HEK293 (cell line): ENCODE results near the gene KIZ.
A peak's percentile ranks its signal among the peaks of the same experiment; 100 is the strongest.

ENCODE experiments used
- CTCF ChIA-PET: fragments of 350-600 bp; formaldehyde crosslinking; extraction: SDS; loops from one replicate; lab custom pipeline; 2021; ENCODE audit warnings: antibody characterized with exemption; lab: Yijun Ruan, JAX
- POLR2A ChIA-PET: fragments of 300-600 bp; formaldehyde crosslinking; extraction: SDS; loops from one replicate; lab custom pipeline; 2020; ENCODE audit warnings: antibody characterized with exemption, inconsistent platforms; lab: Yijun Ruan, JAX
- H3K27ac ChIP-seq: fragments of 200-500 bp; sonication (Bioruptor generic); 2 replicates; pipeline ENCODE4 v1.5.1; 2014; ENCODE audit warnings: low read depth, low read length, control low read depth, inconsistent platforms; ENCODE audit errors: extremely low read depth
- H3K36me3 ChIP-seq, 2 experiments: fragments of 200-500 bp in 1 of 2; sonication (Bioruptor generic) in 1 of 2; 1 replicate in 1 of 2; 2 replicates in 1 of 2; pipeline ENCODE4 v1.5.1; 2014 to 2017; ENCODE audit warnings: inconsistent platforms in 2 of 2, low read length in 2 of 2; ENCODE audit not compliant: control insufficient read depth in 2 of 2, insufficient read depth in 1 of 2
- H3K4me1 ChIP-seq: fragments of 200-500 bp; sonication (Bioruptor generic); 2 replicates; pipeline ENCODE4 v1.5.1; 2014; ENCODE audit warnings: mild to moderate bottlenecking, low read length, inconsistent platforms; ENCODE audit not compliant: control insufficient read depth, insufficient read depth
- H3K4me3 ChIP-seq: 2 replicates; pipeline ENCODE4 v1.5.1; 2011; ENCODE audit warnings: low read depth, mild to moderate bottlenecking, control low read depth, low read length, moderate library complexity
- H3K9me3 ChIP-seq: fragments of 200-500 bp; sonication (Bioruptor generic); 2 replicates; pipeline ENCODE4 v1.5.1; 2014; ENCODE audit warnings: low read depth, low read length, inconsistent platforms; ENCODE audit not compliant: control insufficient read depth, insufficient read depth
- ATF2 ChIP-seq: fragments of 450-650 bp; formaldehyde crosslinking; IDR thresholded peaks from 2 replicates; pipeline ENCODE4 v1.5.1; 2016; ENCODE audit warnings: missing biosample characterization, missing genetic modification characterization, low read depth
- CTCF ChIP-seq: fragments of 450-650 bp; formaldehyde crosslinking; IDR thresholded peaks from 2 replicates; pipeline ENCODE4 v1.5.1; 2016; ENCODE audit warnings: missing biosample characterization, missing genetic modification characterization
- GLIS1 ChIP-seq: fragments of 450-650 bp; formaldehyde crosslinking; IDR thresholded peaks from 2 replicates; pipeline ENCODE4 v1.5.1; 2016; ENCODE audit warnings: missing biosample characterization, missing genetic modification characterization
- PRDM2 ChIP-seq: fragments of 450-650 bp; formaldehyde crosslinking; IDR thresholded peaks from 2 replicates; pipeline ENCODE4 v1.5.1; 2016; ENCODE audit warnings: missing biosample characterization, missing genetic modification characterization, borderline replicate concordance
- ZBTB17 ChIP-seq: fragments of 450-650 bp; formaldehyde crosslinking; IDR thresholded peaks from 2 replicates; pipeline ENCODE4 v1.5.1; 2016; ENCODE audit warnings: missing biosample characterization, missing genetic modification characterization
- ZBTB20 ChIP-seq: fragments of 450-650 bp; formaldehyde crosslinking; IDR thresholded peaks from 2 replicates; pipeline ENCODE4 v1.5.1; 2016; ENCODE audit warnings: missing biosample characterization, missing genetic modification characterization
- ZFP69B ChIP-seq: fragments of 450-650 bp; formaldehyde crosslinking; IDR thresholded peaks from 2 replicates; pipeline ENCODE4 v1.5.1; 2016; ENCODE audit warnings: missing biosample characterization, missing genetic modification characterization
- ZNF184 ChIP-seq: fragments of 450-650 bp; IDR thresholded peaks from 2 replicates; pipeline ENCODE4 v1.5.1; 2018; ENCODE audit warnings: missing biosample characterization, mild to moderate bottlenecking, missing genetic modification characterization
- ZNF2 ChIP-seq: fragments of 450-650 bp; formaldehyde crosslinking; IDR thresholded peaks from 2 replicates; pipeline ENCODE4 v1.5.1; 2016; ENCODE audit warnings: missing biosample characterization, missing genetic modification characterization
- ZNF292 ChIP-seq: fragments of 450-650 bp; formaldehyde crosslinking; IDR thresholded peaks from 2 replicates; pipeline ENCODE4 v1.5.1; 2016; ENCODE audit warnings: low read depth, missing biosample characterization, missing genetic modification characterization, borderline replicate concordance
- ZNF404 ChIP-seq: fragments of 450-650 bp; formaldehyde crosslinking; IDR thresholded peaks from 2 replicates; pipeline ENCODE4 v1.5.1; 2017; ENCODE audit warnings: missing biosample characterization, missing genetic modification characterization
- ZNF529 ChIP-seq: fragments of 450-650 bp; formaldehyde crosslinking; IDR thresholded peaks from 2 replicates; pipeline ENCODE4 v1.5.1; 2017; ENCODE audit warnings: missing genetic modification characterization, missing biosample characterization; ENCODE audit not compliant: insufficient replicate concordance
- ZNF561 ChIP-seq: fragments of 450-650 bp; IDR thresholded peaks from 2 replicates; pipeline ENCODE4 v1.5.1; 2018; ENCODE audit warnings: missing biosample characterization, missing genetic modification characterization, borderline replicate concordance
- TF ChIP-seq, protein P1 (sequence below): fragments of 450-650 bp; formaldehyde crosslinking; IDR thresholded peaks from 2 replicates; pipeline ENCODE4 v1.5.0; 2017; ENCODE audit warnings: missing biosample characterization, missing genetic modification characterization, borderline replicate concordance

The KIZ gene

DNA sequence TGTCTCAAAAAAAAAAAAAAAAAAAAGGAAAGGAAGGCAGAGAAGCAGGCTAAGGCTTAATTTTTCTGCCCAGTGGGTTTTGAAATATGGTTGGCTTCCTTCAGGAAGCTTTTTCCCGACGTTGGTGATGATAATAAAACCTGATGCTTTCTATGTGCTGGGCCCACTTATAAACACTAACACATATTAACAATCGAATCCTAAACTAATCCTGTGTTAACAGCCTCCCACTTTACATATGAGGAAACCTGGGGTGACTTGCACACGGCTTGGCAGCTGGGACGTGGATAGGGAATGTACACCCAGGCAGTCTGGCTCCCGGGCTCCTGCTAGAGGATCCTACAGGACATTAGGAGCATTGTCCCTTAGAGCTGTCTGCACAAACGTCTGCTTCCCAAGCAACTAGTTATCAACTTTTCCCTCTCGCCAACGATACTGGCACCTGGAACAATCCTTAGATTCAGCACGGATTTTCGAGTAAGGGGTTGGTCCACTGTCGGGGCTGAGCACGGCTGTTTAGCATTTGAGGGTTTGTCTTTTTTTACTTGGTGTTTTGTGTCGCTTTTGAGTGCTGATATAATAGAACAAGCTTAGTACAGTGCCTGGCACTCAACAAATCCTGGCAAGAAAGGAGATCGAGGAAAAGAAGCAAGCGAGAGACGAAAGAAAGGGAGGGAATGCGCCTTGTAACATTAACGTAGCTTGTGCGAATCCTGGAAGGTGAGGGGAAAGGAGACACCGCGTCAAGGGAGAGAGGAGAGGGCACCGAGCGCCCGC is 622 bp upstream of the KIZ start (continued):
- no peak for TF ChIP-seq PRDM2
- no peak for TF ChIP-seq ZNF184 (tag by site-specific recombination)
- no peak for TF ChIP-seq ZNF561 (tag by site-specific recombination)
- TF ChIP-seq GLIS1 (tag by site-specific recombination), result no peak
- TF ChIP-seq ATF2, result no peak
- no peak for TF ChIP-seq CTCF (tag by site-specific recombination)

- TF ChIP-seq ZNF292 (tag by site-specific recombination) (no peak), ZBTB17 (0 out of 2 replicates have a peak, but pooled peaks have one; percentile 4), ZNF404 (tag by site-specific recombination) (no peak), ZBTB20 (tag by site-specific recombination) (no peak), ZFP69B (tag by site-specific recombination) (no peak), ATF2 (no peak), ZNF529 (tag by site-specific recombination) (no peak), ZNF2 (no peak)
- TF ChIP-seq, protein P1, sequence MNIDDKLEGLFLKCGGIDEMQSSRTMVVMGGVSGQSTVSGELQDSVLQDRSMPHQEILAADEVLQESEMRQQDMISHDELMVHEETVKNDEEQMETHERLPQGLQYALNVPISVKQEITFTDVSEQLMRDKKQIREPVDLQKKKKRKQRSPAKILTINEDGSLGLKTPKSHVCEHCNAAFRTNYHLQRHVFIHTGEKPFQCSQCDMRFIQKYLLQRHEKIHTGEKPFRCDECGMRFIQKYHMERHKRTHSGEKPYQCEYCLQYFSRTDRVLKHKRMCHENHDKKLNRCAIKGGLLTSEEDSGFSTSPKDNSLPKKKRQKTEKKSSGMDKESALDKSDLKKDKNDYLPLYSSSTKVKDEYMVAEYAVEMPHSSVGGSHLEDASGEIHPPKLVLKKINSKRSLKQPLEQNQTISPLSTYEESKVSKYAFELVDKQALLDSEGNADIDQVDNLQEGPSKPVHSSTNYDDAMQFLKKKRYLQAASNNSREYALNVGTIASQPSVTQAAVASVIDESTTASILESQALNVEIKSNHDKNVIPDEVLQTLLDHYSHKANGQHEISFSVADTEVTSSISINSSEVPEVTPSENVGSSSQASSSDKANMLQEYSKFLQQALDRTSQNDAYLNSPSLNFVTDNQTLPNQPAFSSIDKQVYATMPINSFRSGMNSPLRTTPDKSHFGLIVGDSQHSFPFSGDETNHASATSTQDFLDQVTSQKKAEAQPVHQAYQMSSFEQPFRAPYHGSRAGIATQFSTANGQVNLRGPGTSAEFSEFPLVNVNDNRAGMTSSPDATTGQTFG (tag by site-specific recombination), result no peak
- Histone ChIP-seq H3K4me1 (peaks cover 5% of the 10 kb centered on the region), H3K4me3 (peak overlapping the region; percentile 95), H3K9me3 (no peaks in the 10 kb centered on the region), H3K27ac (peak overlapping the region; percentile 60; the same call in 1 of the 2 replicates), H3K36me3 (peaks cover 0 to 7% of the 10 kb centered on the region in 2 experiments; a peak in 1 of 3 replicates)
- CTCF ChIA-PET, result interaction anchor here (0.7 to 1.4 kb wide), 6 partner anchors 78 to 394 kb away, joined by 3 to 8 read pairs (median 4); no protein-coding TSS in a partner anchor
- POLR2A ChIA-PET, result interaction anchor here (0.9 to 1.4 kb wide), 3 partner anchors 8 to 57 kb away, joined by 3 to 11 read pairs (median 4); no protein-coding TSS in a partner anchor
These were observed 644 bp downstream of the KIZ start for GRCh38 chr20:21126581-21126870.
